GM12878 (cell line): ENCODE measurements around the gene IGFBP6.
A peak's percentile ranks its signal among the peaks of the same experiment; 100 is the strongest.

Source experiments
- CEBPB ChIP-seq, 2 experiments: fragments of 150-350 bp in 1 of 2; IDR thresholded peaks; 2 replicates each; pipeline ENCODE4 v1.6.1; 2012 to 2014; ENCODE audit warnings: low read depth in 2 of 2, low read length in 2 of 2, borderline replicate concordance in 1 of 2, inconsistent platforms in 1 of 2
- CHD1 ChIP-seq: IDR thresholded peaks from 2 replicates; pipeline ENCODE4 v1.6.1; 2012; ENCODE audit warnings: low read depth, low read length, improper control_type of control experiment
- CHD4 ChIP-seq: fragments of 200-600 bp; sonication (generic); IDR thresholded peaks from 2 replicates; pipeline ENCODE4 v1.6.1; 2016; ENCODE audit warnings: mild to moderate bottlenecking
- CREB1 ChIP-seq: IDR thresholded peaks from 2 replicates; pipeline ENCODE4 v1.6.1; 2012; ENCODE audit warnings: low read depth, mild to moderate bottlenecking, inconsistent platforms
- DPF2 ChIP-seq: fragments of 450-650 bp; IDR thresholded peaks from 2 replicates; pipeline ENCODE4 v1.6.1; 2017; ENCODE audit warnings: mild to moderate bottlenecking
- EP300 ChIP-seq, 2 experiments: fragments of 150-350 bp in 1 of 2; IDR thresholded peaks; 2 replicates each; pipeline ENCODE4 v1.6.1; 2011 to 2012; ENCODE audit warnings: low read depth in 2 of 2, low read length in 2 of 2, borderline replicate concordance in 1 of 2, improper control_type of control experiment in 1 of 2, inconsistent platforms in 1 of 2; ENCODE audit not compliant: control insufficient read depth in 1 of 2
- POLR2A ChIP-seq: IDR thresholded peaks from 2 replicates; pipeline ENCODE4 v1.6.1; 2011; ENCODE audit warnings: low read depth, mild to moderate bottlenecking, low read length
- POLR2AphosphoS5 ChIP-seq: IDR thresholded peaks from 2 replicates; pipeline ENCODE4 v1.6.1; 2011; ENCODE audit warnings: mild to moderate bottlenecking, low read length, inconsistent platforms
- TAF1 ChIP-seq: IDR thresholded peaks from 2 replicates; pipeline ENCODE4 v1.6.1; 2011; ENCODE audit warnings: mild to moderate bottlenecking, low read depth, low read length, borderline replicate concordance
- TF ChIP-seq, protein P1 (sequence below): fragments of 450-650 bp; IDR thresholded peaks from 2 replicates; pipeline ENCODE4 v1.6.1; 2018; ENCODE audit warnings: mild to moderate bottlenecking, low read depth, moderate library complexity; ENCODE audit not compliant: partially characterized antibody
- TF ChIP-seq, protein P2 (sequence below): fragments of 450-650 bp; IDR thresholded peaks from 2 replicates; pipeline ENCODE4 v1.6.1; 2016; ENCODE audit warnings: mild to moderate bottlenecking
- TF ChIP-seq, protein P3 (sequence below), 3 experiments: IDR thresholded peaks in 2 of 3; conservative IDR thresholded peaks in 1 of 3; 2 replicates each; pipeline ENCODE4 v1.5.1; 2011; ENCODE audit warnings: low read depth in 3 of 3, low read length in 3 of 3, mild to moderate bottlenecking in 3 of 3, control low read depth in 2 of 3, moderate library complexity in 2 of 3, inconsistent platforms in 1 of 3, mixed read lengths in 1 of 3; ENCODE audit not compliant: control insufficient read depth in 2 of 3, insufficient read depth in 1 of 3; ENCODE audit errors: extremely low read depth in 1 of 3
- TF ChIP-seq, protein P4 (sequence below): IDR thresholded peaks from 2 replicates; pipeline ENCODE4 v1.6.1; 2011; ENCODE audit warnings: low read depth, low read length, improper control_type of control experiment, borderline replicate concordance
- TF ChIP-seq, protein P5 (sequence below): fragments of 450-650 bp; IDR thresholded peaks from 2 replicates; pipeline ENCODE4 v1.6.1; 2016; ENCODE audit warnings: mild to moderate bottlenecking, moderate library complexity, borderline replicate concordance

DNA sequence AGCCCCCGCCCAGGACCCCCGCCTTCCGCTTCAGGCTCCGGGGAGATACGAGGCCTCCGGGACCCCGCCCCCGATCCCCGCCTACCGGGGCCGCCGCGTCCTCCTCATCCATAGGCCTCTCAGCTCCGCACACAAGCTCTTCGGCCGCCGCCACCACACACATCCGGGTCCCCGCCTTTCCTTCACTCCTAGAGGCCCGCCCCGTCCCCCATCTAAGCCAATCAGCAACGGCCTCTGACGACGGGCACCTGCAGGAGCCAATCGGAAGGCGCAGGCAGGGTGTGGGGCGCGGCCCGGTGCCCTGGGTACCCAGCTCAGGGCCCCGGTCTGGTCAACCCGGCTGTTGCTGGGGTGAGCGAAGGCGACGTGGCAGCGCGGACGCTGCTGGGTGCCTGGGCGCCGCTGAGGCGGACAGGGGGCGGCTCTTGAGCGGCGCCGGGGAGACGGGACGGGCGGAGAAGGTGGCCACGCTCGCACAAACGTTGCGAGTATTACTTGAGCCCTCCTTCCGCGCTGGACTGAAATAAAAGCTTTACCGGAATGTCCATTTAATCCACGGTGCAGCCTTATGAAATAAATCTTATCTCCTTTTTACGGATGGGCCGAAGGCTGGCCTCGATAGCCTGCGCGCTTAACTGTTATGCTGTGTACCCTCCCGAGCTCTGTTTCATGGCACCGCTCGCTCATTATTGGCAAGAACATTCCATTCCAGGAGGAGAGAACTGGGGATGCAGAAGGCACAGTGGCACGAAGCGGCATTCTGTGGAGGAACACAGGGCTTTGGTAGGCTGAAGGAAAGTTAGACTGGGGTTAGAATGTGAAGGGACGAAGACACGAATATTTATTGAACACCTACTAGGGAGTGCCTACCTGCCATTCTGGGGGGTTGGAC lies 18.0 kb upstream of the IGFBP6 start, which contains the start of gene SPRYD3:
- TF ChIP-seq, protein P1, sequence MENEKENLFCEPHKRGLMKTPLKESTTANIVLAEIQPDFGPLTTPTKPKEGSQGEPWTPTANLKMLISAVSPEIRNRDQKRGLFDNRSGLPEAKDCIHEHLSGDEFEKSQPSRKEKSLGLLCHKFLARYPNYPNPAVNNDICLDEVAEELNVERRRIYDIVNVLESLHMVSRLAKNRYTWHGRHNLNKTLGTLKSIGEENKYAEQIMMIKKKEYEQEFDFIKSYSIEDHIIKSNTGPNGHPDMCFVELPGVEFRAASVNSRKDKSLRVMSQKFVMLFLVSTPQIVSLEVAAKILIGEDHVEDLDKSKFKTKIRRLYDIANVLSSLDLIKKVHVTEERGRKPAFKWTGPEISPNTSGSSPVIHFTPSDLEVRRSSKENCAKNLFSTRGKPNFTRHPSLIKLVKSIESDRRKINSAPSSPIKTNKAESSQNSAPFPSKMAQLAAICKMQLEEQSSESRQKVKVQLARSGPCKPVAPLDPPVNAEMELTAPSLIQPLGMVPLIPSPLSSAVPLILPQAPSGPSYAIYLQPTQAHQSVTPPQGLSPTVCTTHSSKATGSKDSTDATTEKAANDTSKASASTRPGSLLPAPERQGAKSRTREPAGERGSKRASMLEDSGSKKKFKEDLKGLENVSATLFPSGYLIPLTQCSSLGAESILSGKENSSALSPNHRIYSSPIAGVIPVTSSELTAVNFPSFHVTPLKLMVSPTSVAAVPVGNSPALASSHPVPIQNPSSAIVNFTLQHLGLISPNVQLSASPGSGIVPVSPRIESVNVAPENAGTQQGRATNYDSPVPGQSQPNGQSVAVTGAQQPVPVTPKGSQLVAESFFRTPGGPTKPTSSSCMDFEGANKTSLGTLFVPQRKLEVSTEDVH: no peak
- TF ChIP-seq DPF2 (peak; percentile 99), POLR2AphosphoS5 (peak; percentile 74; the same call in 1 of the 2 replicates), CREB1 (peak; percentile 72; the same call in 1 of the 2 replicates), CEBPB (IDR thresholded peaks at IDR 0.05; ENCODE audit: borderline replicate concordance in 1 of 2, low read depth in 2 of 2, low read length in 2 of 2) (no peak), EP300 (IDR thresholded peaks at IDR 0.05; ENCODE audit: borderline replicate concordance in 1 of 2, control insufficient read depth in 1 of 2, low read depth in 2 of 2, low read length in 2 of 2) (no peak), CHD4 (no peak), TAF1 (peak; percentile 69; the same call in 1 of the 2 replicates), POLR2A (peak; percentile 95), CHD1 (no peak)
- TF ChIP-seq, protein P2, sequence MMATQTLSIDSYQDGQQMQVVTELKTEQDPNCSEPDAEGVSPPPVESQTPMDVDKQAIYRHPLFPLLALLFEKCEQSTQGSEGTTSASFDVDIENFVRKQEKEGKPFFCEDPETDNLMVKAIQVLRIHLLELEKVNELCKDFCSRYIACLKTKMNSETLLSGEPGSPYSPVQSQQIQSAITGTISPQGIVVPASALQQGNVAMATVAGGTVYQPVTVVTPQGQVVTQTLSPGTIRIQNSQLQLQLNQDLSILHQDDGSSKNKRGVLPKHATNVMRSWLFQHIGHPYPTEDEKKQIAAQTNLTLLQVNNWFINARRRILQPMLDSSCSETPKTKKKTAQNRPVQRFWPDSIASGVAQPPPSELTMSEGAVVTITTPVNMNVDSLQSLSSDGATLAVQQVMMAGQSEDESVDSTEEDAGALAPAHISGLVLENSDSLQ: peak; percentile 99
- TF ChIP-seq, protein P3, sequence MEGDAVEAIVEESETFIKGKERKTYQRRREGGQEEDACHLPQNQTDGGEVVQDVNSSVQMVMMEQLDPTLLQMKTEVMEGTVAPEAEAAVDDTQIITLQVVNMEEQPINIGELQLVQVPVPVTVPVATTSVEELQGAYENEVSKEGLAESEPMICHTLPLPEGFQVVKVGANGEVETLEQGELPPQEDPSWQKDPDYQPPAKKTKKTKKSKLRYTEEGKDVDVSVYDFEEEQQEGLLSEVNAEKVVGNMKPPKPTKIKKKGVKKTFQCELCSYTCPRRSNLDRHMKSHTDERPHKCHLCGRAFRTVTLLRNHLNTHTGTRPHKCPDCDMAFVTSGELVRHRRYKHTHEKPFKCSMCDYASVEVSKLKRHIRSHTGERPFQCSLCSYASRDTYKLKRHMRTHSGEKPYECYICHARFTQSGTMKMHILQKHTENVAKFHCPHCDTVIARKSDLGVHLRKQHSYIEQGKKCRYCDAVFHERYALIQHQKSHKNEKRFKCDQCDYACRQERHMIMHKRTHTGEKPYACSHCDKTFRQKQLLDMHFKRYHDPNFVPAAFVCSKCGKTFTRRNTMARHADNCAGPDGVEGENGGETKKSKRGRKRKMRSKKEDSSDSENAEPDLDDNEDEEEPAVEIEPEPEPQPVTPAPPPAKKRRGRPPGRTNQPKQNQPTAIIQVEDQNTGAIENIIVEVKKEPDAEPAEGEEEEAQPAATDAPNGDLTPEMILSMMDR (IDR thresholded peaks at IDR 0.05 in 2 of 3, conservative IDR thresholded peaks at IDR 0.05 in 1 of 3; ENCODE audit: control insufficient read depth in 2 of 3, extremely low read depth in 1 of 3, insufficient read depth in 1 of 3, low read depth in 3 of 3, low read length in 3 of 3): no peak
- TF ChIP-seq, protein P4, sequence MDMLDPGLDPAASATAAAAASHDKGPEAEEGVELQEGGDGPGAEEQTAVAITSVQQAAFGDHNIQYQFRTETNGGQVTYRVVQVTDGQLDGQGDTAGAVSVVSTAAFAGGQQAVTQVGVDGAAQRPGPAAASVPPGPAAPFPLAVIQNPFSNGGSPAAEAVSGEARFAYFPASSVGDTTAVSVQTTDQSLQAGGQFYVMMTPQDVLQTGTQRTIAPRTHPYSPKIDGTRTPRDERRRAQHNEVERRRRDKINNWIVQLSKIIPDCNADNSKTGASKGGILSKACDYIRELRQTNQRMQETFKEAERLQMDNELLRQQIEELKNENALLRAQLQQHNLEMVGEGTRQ: no peak
- TF ChIP-seq, protein P5, sequence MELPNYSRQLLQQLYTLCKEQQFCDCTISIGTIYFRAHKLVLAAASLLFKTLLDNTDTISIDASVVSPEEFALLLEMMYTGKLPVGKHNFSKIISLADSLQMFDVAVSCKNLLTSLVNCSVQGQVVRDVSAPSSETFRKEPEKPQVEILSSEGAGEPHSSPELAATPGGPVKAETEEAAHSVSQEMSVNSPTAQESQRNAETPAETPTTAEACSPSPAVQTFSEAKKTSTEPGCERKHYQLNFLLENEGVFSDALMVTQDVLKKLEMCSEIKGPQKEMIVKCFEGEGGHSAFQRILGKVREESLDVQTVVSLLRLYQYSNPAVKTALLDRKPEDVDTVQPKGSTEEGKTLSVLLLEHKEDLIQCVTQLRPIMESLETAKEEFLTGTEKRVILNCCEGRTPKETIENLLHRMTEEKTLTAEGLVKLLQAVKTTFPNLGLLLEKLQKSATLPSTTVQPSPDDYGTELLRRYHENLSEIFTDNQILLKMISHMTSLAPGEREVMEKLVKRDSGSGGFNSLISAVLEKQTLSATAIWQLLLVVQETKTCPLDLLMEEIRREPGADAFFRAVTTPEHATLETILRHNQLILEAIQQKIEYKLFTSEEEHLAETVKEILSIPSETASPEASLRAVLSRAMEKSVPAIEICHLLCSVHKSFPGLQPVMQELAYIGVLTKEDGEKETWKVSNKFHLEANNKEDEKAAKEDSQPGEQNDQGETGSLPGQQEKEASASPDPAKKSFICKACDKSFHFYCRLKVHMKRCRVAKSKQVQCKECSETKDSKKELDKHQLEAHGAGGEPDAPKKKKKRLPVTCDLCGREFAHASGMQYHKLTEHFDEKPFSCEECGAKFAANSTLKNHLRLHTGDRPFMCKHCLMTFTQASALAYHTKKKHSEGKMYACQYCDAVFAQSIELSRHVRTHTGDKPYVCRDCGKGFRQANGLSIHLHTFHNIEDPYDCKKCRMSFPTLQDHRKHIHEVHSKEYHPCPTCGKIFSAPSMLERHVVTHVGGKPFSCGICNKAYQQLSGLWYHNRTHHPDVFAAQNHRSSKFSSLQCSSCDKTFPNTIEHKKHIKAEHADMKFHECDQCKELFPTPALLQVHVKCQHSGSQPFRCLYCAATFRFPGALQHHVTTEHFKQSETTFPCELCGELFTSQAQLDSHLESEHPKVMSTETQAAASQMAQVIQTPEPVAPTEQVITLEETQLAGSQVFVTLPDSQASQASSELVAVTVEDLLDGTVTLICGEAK: peak; percentile 58; the same call in 1 of the 2 replicates
